Activated CD4-positive, alpha-beta T cell treated with anti-CD3 and anti-CD28 coated beads, Interleukin-2, amount 50 U/mL, for 1 hour (primary cell): ENCODE data around the gene CCDC178.
"Not testable (repeated sequence)": the region's sequence is repeated elsewhere in the genome, so short reads cannot be mapped to it uniquely, and the experiment has no call there.

Source experiments
- DNase-seq: peaks from one replicate; pipeline ENCODE4 v3.0.0-alpha.2; 2020

CCDC178 gene

DNA sequence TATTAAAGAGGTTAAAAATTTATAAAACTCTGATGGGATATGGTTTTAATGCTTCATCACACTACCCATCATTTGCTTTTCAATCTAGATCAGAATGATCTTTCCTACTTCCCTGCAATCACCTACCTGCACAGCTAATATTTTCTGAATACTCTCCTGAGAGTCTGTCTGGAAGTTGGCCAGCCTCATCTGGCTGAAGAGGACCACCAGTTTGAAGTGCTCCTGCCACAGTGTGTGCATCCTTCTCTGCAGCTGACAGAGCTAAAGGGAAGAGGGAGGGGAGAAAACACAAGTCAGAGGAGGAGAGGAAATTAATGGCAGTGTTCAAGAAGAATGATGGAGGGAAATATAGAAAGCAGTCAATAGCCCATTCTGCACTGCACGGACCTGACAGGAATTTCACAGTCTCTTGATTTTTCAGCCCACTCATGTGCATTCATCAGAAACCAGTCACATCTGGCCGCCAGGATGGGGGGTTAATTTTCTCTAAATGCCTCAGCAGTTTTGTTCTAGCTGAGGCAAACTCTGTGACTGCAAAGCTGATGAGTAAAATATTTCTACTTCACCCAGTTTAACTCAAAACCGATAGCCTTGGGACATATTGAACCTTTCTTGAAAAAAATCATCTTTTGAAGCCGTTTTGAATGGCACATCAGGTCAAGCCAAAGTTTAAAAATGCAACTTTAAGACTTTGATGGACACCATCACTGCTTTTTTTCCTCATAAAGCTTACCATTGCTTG is 465.9 kb downstream of the CCDC178 start:
- DNase-seq, result no peak

DNA sequence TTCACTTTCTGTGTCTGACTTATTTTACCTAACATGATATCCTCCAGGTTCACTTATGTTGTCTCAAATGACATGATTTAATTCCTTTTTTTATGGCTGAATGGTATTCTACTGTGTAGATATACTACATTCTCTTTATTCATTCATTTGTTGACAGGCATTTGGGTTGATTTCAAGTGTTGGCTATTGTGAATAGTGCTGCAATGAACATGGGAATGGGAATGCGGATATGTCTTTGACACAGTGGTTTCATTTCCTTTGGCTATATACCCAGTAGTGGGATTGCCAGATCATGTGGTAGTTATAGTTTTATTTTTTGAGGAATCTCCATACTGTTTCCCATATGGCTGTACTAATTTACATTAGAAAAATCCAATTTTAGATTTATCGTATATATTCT is 472.3 kb downstream of the CCDC178 start:
- no peak for DNase-seq

GRCh38 chr18:32966141-32966540 is 474.4 kb downstream of the CCDC178 start:
- DNase-seq, result no peak

DNA sequence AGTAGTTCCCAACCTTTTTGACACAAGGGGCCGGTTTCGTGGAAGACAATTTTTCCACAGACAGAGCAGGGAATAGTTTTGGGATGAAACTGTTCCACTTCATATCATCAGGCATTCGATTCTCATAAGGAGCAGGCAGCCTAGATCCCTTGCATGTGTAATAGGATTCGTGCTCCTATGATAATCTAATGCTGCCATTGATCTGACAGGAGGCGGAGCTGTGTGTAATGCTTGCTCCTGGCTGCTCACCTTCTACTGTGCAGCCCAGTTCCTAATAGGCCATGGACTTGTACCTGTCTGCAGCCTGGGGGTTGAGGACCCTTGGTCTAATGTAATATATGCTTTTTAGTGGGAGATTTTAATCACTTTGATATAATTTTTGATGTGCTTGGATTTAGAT is 479.0 kb downstream of the CCDC178 start:
- DNase-seq, result no peak

DNA sequence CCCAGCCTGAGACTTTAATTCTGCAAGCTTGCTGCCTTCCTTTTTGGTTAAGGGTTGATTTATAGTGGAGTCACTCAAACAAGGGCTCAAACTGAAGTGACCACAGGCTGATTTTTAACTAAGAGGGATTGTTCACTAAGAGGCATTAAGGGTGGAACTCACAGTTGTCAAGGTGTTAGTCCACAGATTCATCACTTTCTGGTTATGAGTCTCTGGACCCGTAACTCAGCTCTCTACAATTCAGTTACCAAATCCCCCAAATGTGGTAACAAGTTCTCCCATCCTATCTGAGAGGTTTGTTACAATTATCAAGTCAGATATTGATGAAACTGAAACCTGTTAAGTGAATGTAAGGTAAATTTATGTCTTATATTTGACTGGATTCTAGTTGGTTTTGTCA is 481.8 kb downstream of the CCDC178 start:
- no peak for DNase-seq

DNA sequence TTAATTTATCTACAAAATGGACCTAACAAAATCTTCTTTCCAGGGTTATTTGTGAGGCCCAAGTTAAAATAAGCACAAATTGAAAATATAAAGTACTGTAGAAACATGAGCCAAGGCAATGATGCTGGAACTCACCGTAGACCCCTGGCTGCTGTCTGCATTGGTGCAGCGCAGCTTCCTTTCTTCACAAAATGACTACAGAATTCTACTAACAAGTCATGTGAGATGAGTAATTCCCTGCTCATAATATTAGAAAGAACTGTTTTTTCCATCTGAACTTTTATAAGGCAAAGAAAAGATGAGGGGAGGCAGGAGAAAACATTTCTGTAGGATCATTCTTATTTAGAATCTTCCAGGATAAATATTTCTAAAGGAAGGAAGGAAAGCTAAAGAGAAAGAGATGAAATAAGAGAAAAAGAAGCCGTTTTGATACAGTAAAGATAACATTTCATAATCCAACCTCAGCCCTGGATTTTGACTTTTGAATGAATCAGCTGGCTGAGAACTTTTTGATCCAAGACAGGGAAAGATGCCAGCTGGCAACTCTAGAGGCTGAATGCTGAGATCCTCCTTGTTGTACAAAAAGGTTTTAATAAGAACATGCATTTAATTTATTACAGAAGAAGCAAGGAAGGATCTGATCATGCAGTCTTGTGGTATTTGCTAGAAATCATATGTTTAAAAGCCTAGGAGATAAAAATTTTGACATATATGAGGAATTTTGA is 483.8 kb downstream of the CCDC178 start:
- DNase-seq, result no peak

- DNase-seq, result not testable (repeated sequence)
These were observed 488.2 kb downstream of the CCDC178 start for GRCh38 chr18:32952318-32952717.

DNA sequence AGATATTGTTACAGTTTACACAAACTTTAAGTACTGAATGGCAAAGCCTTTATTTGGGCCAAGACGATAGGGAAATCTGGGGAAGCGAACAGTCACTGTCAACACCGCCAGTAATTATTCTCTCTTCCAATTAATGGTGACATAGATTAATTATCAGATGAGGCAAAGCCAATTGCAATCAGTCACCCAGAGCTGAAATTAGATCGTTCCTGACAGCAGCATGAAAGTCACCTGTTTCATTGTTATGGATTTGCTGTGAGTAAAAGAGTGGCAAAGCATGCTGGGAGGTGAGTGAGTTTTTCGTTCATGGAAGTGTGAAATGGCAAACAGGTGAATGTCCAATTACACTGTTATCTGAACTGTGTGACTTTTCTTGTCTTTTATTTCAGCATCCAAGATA is 502.9 kb downstream of the CCDC178 start:
- DNase-seq, result no peak

GRCh38 chr18:32937066-32937465 is 503.5 kb downstream of the CCDC178 start:
- no peak for DNase-seq

- no peak for DNase-seq
These were observed 506.3 kb downstream of the CCDC178 start for GRCh38 chr18:32934201-32934600.

DNA sequence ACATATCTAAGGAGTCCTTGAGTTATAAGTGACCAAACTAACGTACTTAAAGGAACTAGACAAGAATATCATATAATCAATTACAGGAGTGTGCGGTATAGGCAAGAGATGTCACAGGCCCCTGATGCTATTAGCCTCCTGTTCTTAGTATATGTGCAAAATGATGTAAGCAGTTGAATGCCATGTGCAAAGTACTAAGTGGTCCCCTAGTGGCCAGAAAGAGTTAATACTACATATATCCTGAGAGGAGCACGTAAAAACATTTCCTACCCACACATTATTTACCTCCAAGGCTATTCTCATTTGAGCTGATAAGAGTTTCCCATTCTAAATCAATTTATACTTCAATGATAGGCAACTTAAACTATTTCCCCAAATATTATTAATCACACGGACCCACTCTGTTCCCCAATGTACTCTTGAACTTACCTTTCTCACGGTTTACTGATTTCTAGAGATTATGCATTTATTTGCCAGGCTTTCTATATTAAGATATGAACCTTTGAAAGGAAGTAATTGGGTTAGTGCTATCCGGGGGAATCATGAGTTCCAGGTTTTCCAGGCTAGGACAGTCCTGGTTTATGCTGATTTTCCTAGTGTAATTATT is 509.7 kb downstream of the CCDC178 start:
- no peak for DNase-seq

DNA sequence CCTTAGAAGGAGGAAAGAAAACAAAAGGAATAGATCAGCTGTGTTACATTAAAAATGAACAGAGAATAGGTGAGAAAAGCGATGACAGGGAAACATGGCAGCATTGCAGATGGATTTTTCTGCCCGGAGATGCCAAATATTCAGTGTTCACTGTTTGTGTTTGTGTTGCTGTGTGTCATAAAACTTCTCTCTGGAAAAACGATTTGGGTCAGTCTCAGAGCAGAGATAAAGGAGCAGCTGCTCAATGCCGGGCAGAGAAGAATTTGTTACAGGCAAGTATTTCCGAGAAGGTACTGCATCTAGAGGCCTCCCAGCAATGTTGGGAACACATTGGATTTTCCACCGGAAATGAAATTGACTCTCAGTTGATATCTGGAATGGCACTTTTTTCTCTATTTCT is 511.3 kb downstream of the CCDC178 start:
- no peak for DNase-seq

DNA sequence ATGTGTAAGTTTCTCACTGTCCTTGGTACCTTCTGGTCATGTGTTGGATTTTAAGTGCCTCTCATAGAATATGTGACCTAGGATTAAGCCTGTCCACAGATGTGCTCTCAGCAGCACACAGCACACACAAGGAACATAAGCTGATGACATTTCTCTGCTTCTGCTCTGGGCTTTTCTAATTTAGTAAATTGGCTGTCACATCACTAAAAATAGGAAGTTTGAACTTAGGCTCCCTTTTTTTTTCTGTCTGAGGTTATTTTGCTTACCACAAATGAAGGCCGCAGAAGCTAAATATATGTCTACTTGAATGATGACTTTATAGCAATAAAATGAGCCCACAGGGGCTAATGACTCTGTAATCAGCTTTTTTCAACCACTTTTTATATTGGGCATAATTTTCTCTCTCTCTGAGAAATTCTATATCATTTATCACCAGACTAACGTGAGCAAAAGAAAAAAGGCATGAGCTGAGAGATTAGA is 517.5 kb downstream of the CCDC178 start:
- DNase-seq, result no peak

DNA sequence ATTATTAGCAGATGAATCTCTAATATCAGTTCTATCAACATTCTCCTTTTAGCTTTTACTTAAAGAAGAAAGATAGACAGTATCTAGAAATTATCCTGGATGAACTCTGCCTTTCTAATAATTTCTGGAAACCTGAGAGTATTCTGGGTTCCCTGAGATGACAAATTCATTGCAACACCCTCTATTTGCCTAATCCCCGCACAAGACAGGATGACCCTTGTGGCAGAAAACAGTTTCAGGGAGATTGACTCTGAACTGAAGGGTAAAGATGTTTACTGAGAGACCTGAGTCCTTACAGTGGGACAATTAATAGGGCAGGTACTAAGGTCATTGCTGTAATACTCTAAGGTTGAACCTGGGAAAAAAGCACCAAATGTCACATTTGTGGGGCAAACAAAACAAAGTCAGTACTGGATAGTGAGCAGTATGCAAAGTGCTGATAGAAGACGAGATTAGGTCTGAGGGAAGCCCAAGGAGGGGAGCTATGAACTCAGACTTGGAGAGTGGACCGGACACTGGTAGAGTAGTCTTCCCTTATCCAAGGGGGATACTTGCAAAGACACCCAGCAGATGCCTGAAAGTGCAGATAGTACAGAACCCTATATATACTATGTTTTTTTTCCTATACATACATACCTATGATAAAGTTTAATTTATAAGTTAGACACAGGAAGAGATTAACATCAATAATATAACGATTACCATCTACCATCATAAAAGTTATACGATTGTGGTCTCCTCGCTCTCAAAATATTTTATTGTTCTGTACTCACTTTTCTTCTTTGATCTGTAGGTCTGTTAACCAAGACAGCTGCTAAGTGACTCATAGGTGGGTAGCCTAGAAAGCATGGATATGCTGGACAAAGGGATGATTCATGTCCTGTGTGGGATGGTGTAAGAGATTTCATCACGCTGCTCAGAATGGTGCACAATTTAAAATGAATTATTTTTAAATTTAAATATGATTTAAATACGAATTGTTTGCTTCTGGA is 519.4 kb downstream of the CCDC178 start:
- no peak for DNase-seq

DNA sequence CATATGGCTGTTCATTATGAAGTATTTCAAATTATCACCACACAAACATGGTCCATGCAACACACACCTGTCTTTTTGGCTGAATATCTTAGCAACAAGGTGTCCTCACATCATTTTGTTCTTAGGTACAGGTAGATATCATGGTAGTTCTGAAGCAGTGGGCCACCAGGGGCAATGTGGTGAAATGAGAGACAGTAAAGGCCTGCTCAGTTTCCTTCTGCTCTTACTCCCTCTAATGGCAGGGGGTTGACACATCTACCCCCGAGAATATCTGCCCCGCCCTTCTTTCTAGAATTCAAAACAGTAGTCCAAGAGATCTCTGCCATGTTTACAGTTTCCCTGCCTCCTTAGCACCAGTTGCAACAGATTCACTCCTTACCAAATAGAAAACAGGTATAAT is 520.7 kb downstream of the CCDC178 start:
- no peak for DNase-seq

- no peak for DNase-seq
These were observed 521.8 kb downstream of the CCDC178 start for GRCh38 chr18:32918692-32919250.

DNA sequence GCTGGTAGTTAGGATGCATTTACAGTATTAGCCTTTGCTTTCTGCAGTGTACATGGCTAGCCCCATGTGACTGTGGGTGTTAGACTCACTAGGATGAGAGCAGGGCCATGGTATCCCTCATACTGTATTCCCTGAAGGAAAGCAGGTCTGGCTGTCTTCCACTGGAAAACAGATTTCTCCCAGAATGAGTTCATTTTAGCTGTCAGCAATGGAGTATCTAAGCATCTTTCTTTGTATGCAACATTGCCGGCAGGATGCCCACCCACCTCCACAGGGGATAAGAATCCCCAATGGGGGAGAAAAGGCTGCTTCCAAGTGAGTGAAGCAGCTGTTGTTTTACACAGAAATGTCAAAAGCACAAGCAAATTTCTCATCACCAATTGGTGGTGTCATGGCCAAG is 525.0 kb downstream of the CCDC178 start:
- no peak for DNase-seq

GRCh38 chr18:32911660-32912284 is 528.7 kb downstream of the CCDC178 start:
- DNase-seq, result no peak

DNA sequence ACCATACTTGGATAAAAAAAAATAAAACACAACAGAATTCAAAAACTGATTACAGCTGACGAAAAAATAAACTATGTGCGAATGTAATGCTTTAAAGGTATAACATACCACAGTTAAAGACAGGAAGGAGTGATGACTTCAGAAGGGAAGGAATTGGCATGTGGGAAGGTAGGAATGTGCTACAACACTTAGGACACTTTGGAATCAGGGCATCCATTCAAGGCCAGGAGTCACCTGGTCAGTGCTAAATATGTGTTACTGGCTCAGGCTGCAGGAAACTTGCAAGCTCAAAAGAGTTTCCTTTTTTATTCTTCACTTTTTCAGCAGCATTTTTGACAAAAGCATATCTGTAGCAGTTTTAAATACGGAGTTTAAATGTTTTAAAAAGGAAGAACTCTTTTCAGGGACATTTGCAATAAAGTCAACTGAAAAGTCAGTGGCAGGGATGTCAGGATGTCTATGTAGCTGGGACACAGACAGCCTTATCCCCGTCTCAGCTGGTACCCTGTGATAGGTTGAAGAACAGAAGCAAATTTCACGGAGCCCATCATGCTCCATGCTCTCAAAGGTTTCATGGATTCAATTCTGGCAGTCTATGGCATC is 529.7 kb downstream of the CCDC178 start:
- no peak for DNase-seq

GRCh38 chr18:32909798-32910561 is 530.5 kb downstream of the CCDC178 start:
- DNase-seq, result no peak

DNA sequence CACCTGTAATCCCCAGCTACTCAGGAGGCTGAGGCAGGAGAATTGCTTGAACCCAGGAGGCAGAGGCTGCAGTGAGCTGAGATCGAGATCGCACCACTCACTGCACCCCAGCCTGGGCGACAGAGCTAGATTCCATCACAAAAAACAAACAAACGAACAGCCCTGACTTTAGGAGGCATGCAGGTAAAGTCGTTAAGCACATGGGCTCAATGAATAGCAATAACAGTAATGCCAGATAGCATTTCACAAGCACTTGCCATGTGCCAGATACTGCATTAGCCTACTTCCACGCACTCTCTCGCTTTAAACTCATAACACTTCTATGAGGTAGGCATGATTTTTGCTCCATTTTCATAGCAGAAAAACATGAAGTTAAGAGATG is 532.1 kb downstream of the CCDC178 start:
- no peak for DNase-seq
